K562 (cell line): Measurements from ENCODE around the gene CMAS. TPM values are rescaled to one million over a fixed set of nuclear protein-coding genes. Genes with fewer than 3 reads are reported as not detected.
A peak's percentile ranks its signal among the peaks of the same experiment; 100 is the strongest.

Experiments used
- ARID1B ChIP-seq: fragments of 450-650 bp; IDR thresholded peaks from 2 replicates; pipeline ENCODE4 v1.6.1; 2016; ENCODE audit warnings: antibody characterized with exemption, mild to moderate bottlenecking, inconsistent platforms
- BHLHE40 ChIP-seq: IDR thresholded peaks from 2 replicates; pipeline ENCODE4 v1.6.1; 2011; ENCODE audit warnings: low read length, improper control_type of control experiment
- BMI1 ChIP-seq: fragments of 150-350 bp; IDR thresholded peaks from 2 replicates; pipeline ENCODE4 v1.6.1; 2014; ENCODE audit warnings: low read length
- EP400 ChIP-seq: fragments of 450-650 bp; IDR thresholded peaks from 2 replicates; pipeline ENCODE4 v1.6.1; 2017; ENCODE audit warnings: antibody characterized with exemption, mild to moderate bottlenecking, moderate library complexity
- FIP1L1 ChIP-seq: fragments of 200-400 bp; formaldehyde crosslinking; IDR thresholded peaks from 2 replicates; pipeline ENCODE4 v1.6.1; 2018; ENCODE audit warnings: mild to moderate bottlenecking, low read depth, low read length; ENCODE audit not compliant: poor library complexity, severe bottlenecking
- GTF2E2 ChIP-seq: fragments of 200-800 bp; sonication (Bioruptor generic); IDR thresholded peaks from 2 replicates; pipeline ENCODE4 v1.6.1; 2016; ENCODE audit warnings: missing genetic modification characterization, missing compliant biosample characterization
- HDAC8 ChIP-seq: fragments of 450-650 bp; IDR thresholded peaks from 2 replicates; pipeline ENCODE4 v1.6.1; 2016; ENCODE audit warnings: mild to moderate bottlenecking, missing genetic modification characterization, moderate library complexity, missing compliant biosample characterization
- HINFP ChIP-seq: fragments of 450-650 bp; conservative IDR thresholded peaks from 2 replicates; pipeline ENCODE4 v1.6.1; 2016; ENCODE audit warnings: missing genetic modification characterization, low read depth, mild to moderate bottlenecking, control low read depth, missing compliant biosample characterization
- HOMEZ ChIP-seq: fragments of 250-450 bp; sonication (Bioruptor Pico); IDR thresholded peaks from 2 replicates; pipeline ENCODE4 v1.4.0; 2020; ENCODE audit warnings: mild to moderate bottlenecking, moderate library complexity
- HSF4 ChIP-seq: fragments of 250-450 bp; sonication (Bioruptor Pico); IDR thresholded peaks from 2 replicates; pipeline ENCODE4 v2.1.2; 2022; ENCODE audit warnings: mild to moderate bottlenecking, moderate library complexity, borderline replicate concordance
- KDM5B ChIP-seq: fragments of 200-600 bp; sonication (generic); IDR thresholded peaks from 2 replicates; pipeline ENCODE4 v1.6.1; 2012; ENCODE audit warnings: low read depth, mild to moderate bottlenecking, moderate library complexity, low read length, control low read depth, inconsistent platforms; ENCODE audit not compliant: insufficient replicate concordance
- MEIS2 ChIP-seq: fragments of 450-650 bp; IDR thresholded peaks from 2 replicates; pipeline ENCODE4 v1.6.1; 2014; ENCODE audit warnings: mild to moderate bottlenecking; ENCODE audit not compliant: partially characterized antibody
- MITF ChIP-seq: IDR thresholded peaks from 2 replicates; pipeline ENCODE4 v1.6.1; 2014; ENCODE audit warnings: antibody characterized with exemption
- SOX6 ChIP-seq: fragments of 450-650 bp; IDR thresholded peaks from 2 replicates; pipeline ENCODE4 v1.6.1; 2014; ENCODE audit warnings: mild to moderate bottlenecking
- TCF7 ChIP-seq: sonication (generic); IDR thresholded peaks from 2 replicates; pipeline ENCODE4 v1.6.1; 2016; ENCODE audit warnings: antibody characterized with exemption, borderline replicate concordance
- USF2 ChIP-seq: sonication (generic); formaldehyde crosslinking; IDR thresholded peaks from 2 replicates; pipeline ENCODE4 v1.5.0; 2020; ENCODE audit warnings: missing genetic modification reagents
- ZBTB2 ChIP-seq: fragments of 450-650 bp; IDR thresholded peaks from 2 replicates; pipeline ENCODE4 v1.6.1; 2016; ENCODE audit warnings: antibody characterized with exemption
- ZNF277 ChIP-seq: fragments of 250-450 bp; sonication (Bioruptor Pico); IDR thresholded peaks from 2 replicates; pipeline ENCODE4 v1.8.0; 2022; ENCODE audit warnings: inconsistent platforms, mild to moderate bottlenecking, moderate library complexity, borderline replicate concordance
- polyA plus RNA-seq, 8 experiments: library from polyadenylated mRNA; depleted of rRNA in 4 of 8; stranded (reverse) in 5 of 8; unstranded in 3 of 8; fragments of >200 nt; fragmentation: Nextera tagmentation in 2 of 8; fragmentation: Illumina TruSeq in 1 of 8; extraction: Ambion mirVana in 2 of 8; extraction: Trizol in 1 of 8; gene quantifications; 2 replicates each; pipeline versions ENCODE4 v1.2.1 to v1.2.3, GENCODE V29; 2011 to 2014; ENCODE audit warnings: inconsistent platforms in 1 of 8, missing spikeins in 1 of 8
- total RNA-seq, 7 experiments: library from RNA; depleted of rRNA in 6 of 7; stranded (reverse); fragments of >200 nt in 6 of 7; fragmentation: Illumina TruSeq in 2 of 7; extraction: Trizol in 2 of 7; gene quantifications; 2 replicates each; pipeline versions ENCODE4 v1.2.1 to v1.2.3, GENCODE V29; 2011 to 2021; ENCODE audit warnings: low replicate concordance in 1 of 7

Gene CMAS
- total and polyA plus RNA-seq, 9 of the 15 experiments (the other 6 are each of a cell fraction or from before 2014, with no cell fraction given): 29.7 to 108 (median 65.3) TPM

GRCh38 chr12:22046090-22046967 is at the start of gene CMAS (continued):
- TF ChIP-seq KDM5B: no peak
- TF ChIP-seq ARID1B: peak; percentile 84
- TF ChIP-seq BHLHE40: 0 out of 2 replicates have a peak, but pooled peaks have one; percentile 8
- no peak for TF ChIP-seq HDAC8 (tag)
- TF ChIP-seq HOMEZ (CRISPR knock-in tag): no peak
- no peak for TF ChIP-seq HINFP (tag)
- peak; percentile 8; the same call in 1 of the 2 replicates for TF ChIP-seq ZBTB2
- no peak for TF ChIP-seq BMI1
- TF ChIP-seq SOX6: no peak
- no peak for TF ChIP-seq FIP1L1
- no peak for TF ChIP-seq GTF2E2 (tag)
- TF ChIP-seq HSF4 (CRISPR knock-in tag): no peak
- no peak for TF ChIP-seq MITF
- TF ChIP-seq TCF7: no peak
- TF ChIP-seq MEIS2: no peak
- no peak for TF ChIP-seq ZNF277 (CRISPR knock-in tag)
- TF ChIP-seq EP400: peak; percentile 47; the same call in 1 of the 2 replicates
- no peak for TF ChIP-seq USF2 (CRISPR knock-in tag)
